GM12878 (cell line): ENCODE measurements around the gene S100A16. TPM values are rescaled to one million over a fixed set of nuclear protein-coding genes. Genes with fewer than 3 reads are reported as not detected.

Experiments
- ATAC-seq: fragments of 200-7000 bp; cut with Tn5 transposase; 3 replicates; pipeline ENCODE4 v1.9.1; 2020; ENCODE audit warnings: mild to moderate bottlenecking, moderate library complexity
- BruUV-seq: library from RNA; stranded (reverse); fragments of 400-500 nt; replicated peaks from 2 replicates; lab custom pipeline; 2021; lab: Mats Ljungman, UMichigan
- CTCF ChIA-PET: fragments of 300-600 bp; sonication (Branson Sonifier 250); formaldehyde crosslinking; extraction: SDS; loops from one replicate; lab custom pipeline; 2021; ENCODE audit warnings: inconsistent platforms; lab: Yijun Ruan, JAX
- POLR2A ChIA-PET: fragments of 350-600 bp; formaldehyde crosslinking; extraction: SDS; loops from one replicate; lab custom pipeline; 2021; ENCODE audit warnings: inconsistent platforms; lab: Charles Lee
- RAD21 ChIA-PET: fragments of 300-600 bp; sonication (Branson Sonifier 250); formaldehyde crosslinking; loops from one replicate; lab custom pipeline; 2023; ENCODE audit warnings: antibody characterized with exemption; ENCODE audit not compliant: unreplicated experiment; lab: Charles Lee
- SMC1A ChIA-PET: fragments of 300-600 bp; sonication (Branson Sonifier 250); formaldehyde crosslinking; loops from one replicate; lab custom pipeline; 2023; ENCODE audit not compliant: unreplicated experiment, uncharacterized antibody; lab: Charles Lee
- DNase-seq: peaks from one replicate; pipeline ENCODE4 v3.0.0-alpha.2; 2011; ENCODE audit warnings: low read depth, low spot score
- FAIRE-seq: peaks from 3 replicates; lab custom pipeline; 2011; peaks lifted over from hg19 to GRCh38; lab: Jason Lieb, UNC
- H2AFZ ChIP-seq: 2 replicates; pipeline ENCODE4 v1.6.0; 2011; ENCODE audit warnings: low read depth, low read length, control low read depth; ENCODE audit not compliant: control insufficient read depth
- H3K27ac ChIP-seq: 2 replicates; pipeline ENCODE4 v1.5.1; 2011; ENCODE audit warnings: control low read depth; ENCODE audit not compliant: control insufficient read depth, insufficient read depth
- H3K27me3 ChIP-seq, 2 experiments: replicated peaks in 1 of 2; 2 replicates each; pipeline versions ENCODE4 v1.6.0 to v1.6.1; 2011; ENCODE audit warnings: low read length in 1 of 2; ENCODE audit not compliant: control insufficient read depth in 2 of 2, insufficient read depth in 2 of 2
- H3K36me3 ChIP-seq, 2 experiments: 2 replicates each; pipeline ENCODE4 v1.5.1; 2011; ENCODE audit warnings: low read length in 1 of 2; ENCODE audit not compliant: control insufficient read depth in 2 of 2, insufficient read depth in 2 of 2
- H3K4me1 ChIP-seq: 2 replicates; pipeline ENCODE4 v1.6.1; 2011; ENCODE audit warnings: mild to moderate bottlenecking, low read length, moderate library complexity, mixed read lengths; ENCODE audit not compliant: control insufficient read depth, insufficient read depth
- H3K4me2 ChIP-seq: 2 replicates; pipeline ENCODE4 v1.6.0; 2011; ENCODE audit warnings: control low read depth; ENCODE audit not compliant: control insufficient read depth, insufficient read depth
- H3K4me3 ChIP-seq: fragments of 200-600 bp; sonication (generic); 2 replicates; pipeline ENCODE4 v1.5.1; 2016
- H3K79me2 ChIP-seq: 2 replicates; pipeline ENCODE4 v1.6.0; 2011; ENCODE audit warnings: low read length; ENCODE audit not compliant: control insufficient read depth, insufficient read depth
- H3K9ac ChIP-seq: 2 replicates; pipeline ENCODE4 v1.8.0; 2011; ENCODE audit warnings: low read length, control low read depth, mixed read lengths; ENCODE audit not compliant: control insufficient read depth, insufficient read depth
- H3K9me3 ChIP-seq: replicated peaks from 3 replicates; pipeline ENCODE4 v1.5.1; 2011; ENCODE audit warnings: mild to moderate bottlenecking, low read length; ENCODE audit not compliant: control insufficient read depth, insufficient read depth
- H4K20me1 ChIP-seq: 2 replicates; pipeline ENCODE4 v1.6.0; 2011; ENCODE audit not compliant: control insufficient read depth, insufficient read depth
- CHD2 ChIP-seq: IDR thresholded peaks from 2 replicates; pipeline ENCODE4 v1.6.1; 2011; ENCODE audit warnings: low read depth, low read length, improper control_type of control experiment, borderline replicate concordance
- DPF2 ChIP-seq: fragments of 450-650 bp; IDR thresholded peaks from 2 replicates; pipeline ENCODE4 v1.6.1; 2017; ENCODE audit warnings: mild to moderate bottlenecking
- FOXK2 ChIP-seq: fragments of 450-650 bp; IDR thresholded peaks from 2 replicates; pipeline ENCODE4 v1.6.1; 2017; ENCODE audit warnings: mild to moderate bottlenecking, moderate library complexity
- HDAC6 ChIP-seq: fragments of 200-600 bp; sonication (generic); IDR thresholded peaks from one replicate; pipeline ENCODE4 v1.8.0; 2017; ENCODE audit warnings: antibody characterized with exemption; ENCODE audit not compliant: unreplicated experiment
- MTA3 ChIP-seq: IDR thresholded peaks from 2 replicates; pipeline ENCODE4 v1.6.1; 2012; ENCODE audit warnings: low read length, inconsistent platforms, borderline replicate concordance
- PAX5 ChIP-seq: IDR thresholded peaks from 2 replicates; pipeline ENCODE4 v1.6.1; 2011; ENCODE audit warnings: low read depth, low read length, borderline replicate concordance
- RFX5 ChIP-seq: IDR thresholded peaks from 2 replicates; pipeline ENCODE4 v1.6.1; 2011; ENCODE audit warnings: low read depth, low read length, improper control_type of control experiment
- SMAD1 ChIP-seq: fragments of 450-650 bp; IDR thresholded peaks from 2 replicates; pipeline ENCODE4 v1.6.1; 2018; ENCODE audit warnings: mild to moderate bottlenecking, low read depth; ENCODE audit not compliant: partially characterized antibody
- SRF ChIP-seq, 2 experiments: IDR thresholded peaks; 2 replicates each; pipeline ENCODE4 v1.6.1; 2011; ENCODE audit warnings: low read depth in 2 of 2, low read length in 2 of 2, mild to moderate bottlenecking in 1 of 2, moderate library complexity in 1 of 2
- STAT3 ChIP-seq: IDR thresholded peaks from 2 replicates; pipeline ENCODE4 v1.6.1; 2011; ENCODE audit warnings: low read depth, low read length, improper control_type of control experiment
- SUZ12 ChIP-seq: fragments of 200-600 bp; sonication (generic); IDR thresholded peaks from one replicate; pipeline ENCODE4 v1.6.1; 2018; ENCODE audit warnings: antibody characterized with exemption, mild to moderate bottlenecking; ENCODE audit not compliant: unreplicated experiment
- TCF12 ChIP-seq: IDR thresholded peaks from 2 replicates; pipeline ENCODE4 v1.6.1; 2011; ENCODE audit warnings: low read depth, mild to moderate bottlenecking, low read length
- ZNF274 ChIP-seq: IDR thresholded peaks from one replicate; pipeline ENCODE4 v1.8.0; 2011; ENCODE audit not compliant: insufficient read length, insufficient read depth
- WGBS: methylation state at CpG from one replicate; pipeline ENCODE4 v1.1.6; 2016; ENCODE audit warnings: low lambda C conversion rate; ENCODE audit not compliant: insufficient replicate concordance, insufficient coverage; ENCODE audit errors: missing lambda C conversion rate; 5-methylcytosine and 5-hydroxymethylcytosine counted together
- in situ Hi-C: fragments of 300-500 bp; cut with MboI; formaldehyde crosslinking; loops from 9 replicates; pipeline ENCODE4 v1.14.3; 2018; ENCODE audit warnings: mixed read lengths
- intact Hi-C: fragments of 100-400 bp; cut with micrococcal nuclease; formaldehyde crosslinking; loops from one replicate; pipeline ENCODE4 v1.14.2; 2022; ENCODE audit not compliant: unreplicated experiment
- polyA plus RNA-seq, 11 experiments: library from polyadenylated mRNA; depleted of rRNA in 4 of 11; unstranded in 6 of 11; stranded (reverse) in 5 of 11; fragments of >200 nt; fragmentation: Nextera tagmentation in 4 of 11; fragmentation: Illumina TruSeq in 1 of 11; extraction: Ambion mirVana in 4 of 11; extraction: Trizol in 1 of 11; gene quantifications; 1 replicate in 1 of 11; 2 replicates in 10 of 11; pipeline versions ENCODE4 v1.2.1 to v1.2.3, GENCODE V29; 2011 to 2016; ENCODE audit warnings: inconsistent platforms in 2 of 11, missing spikeins in 2 of 11, low read depth in 1 of 11
- total RNA-seq, 4 experiments: library from RNA; depleted of rRNA in 3 of 4; stranded (reverse); fragments of >200 nt in 3 of 4; fragmentation: Illumina TruSeq in 1 of 4; extraction: Trizol in 1 of 4; gene quantifications; 2 replicates each; pipeline versions ENCODE4 v1.2.1 to v1.2.3, GENCODE V29; 2013 to 2021
- TF ChIP-seq, protein P1 (sequence below): IDR thresholded peaks from 2 replicates; pipeline ENCODE4 v1.6.1; 2011; ENCODE audit warnings: low read depth, mild to moderate bottlenecking, low read length, moderate library complexity, borderline replicate concordance; ENCODE audit errors: extremely low read depth
- TF ChIP-seq, protein P2 (sequence below): IDR thresholded peaks from 2 replicates; pipeline ENCODE4 v1.6.1; 2012; ENCODE audit warnings: low read depth, low read length, improper control_type of control experiment
- TF ChIP-seq, protein P3 (sequence below): IDR thresholded peaks from 2 replicates; pipeline ENCODE4 v1.6.1; 2011; ENCODE audit warnings: borderline replicate concordance, low read depth, mild to moderate bottlenecking, moderate library complexity, mixed read lengths, low read length; ENCODE audit not compliant: insufficient read depth; ENCODE audit errors: extremely low read length

The S100A16 gene
- total and polyA plus RNA-seq, 10 of the 15 experiments (the other 5 are each of a cell fraction or from before 2014, with no cell fraction given), result 0.14 to 0.51 (median 0.25) TPM; not detected in 6

DNA sequence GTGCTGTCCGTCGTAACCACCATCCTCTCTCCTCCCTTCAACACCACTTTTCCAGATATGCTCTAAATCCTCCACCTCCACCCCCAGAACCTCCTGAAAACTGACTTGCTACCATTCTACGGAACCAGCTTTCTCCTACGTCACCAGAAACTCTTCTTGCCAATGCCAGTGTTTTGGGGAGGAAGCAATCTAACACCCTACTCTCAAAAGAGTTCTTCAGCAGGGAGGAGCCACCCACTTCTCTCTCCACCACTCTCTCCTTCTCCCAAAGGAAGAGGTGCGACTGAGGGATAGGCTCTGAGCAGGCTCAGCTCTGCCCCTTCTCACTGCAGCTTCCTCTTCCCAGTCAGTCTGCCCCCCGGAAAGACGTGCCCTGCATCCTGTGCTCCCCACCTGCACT, 41.2 kb downstream of the S100A16 start:
- Histone ChIP-seq H3K9ac (no peak overlapping the region), H3K4me3 (no peak overlapping the region), H3K79me2 (no peaks in the 10 kb centered on the region), H3K36me3 (no peaks in the 10 kb centered on the region), H4K20me1 (no peaks in the 10 kb centered on the region), H3K27me3 (no peaks in the 10 kb centered on the region), H3K9me3 (no peaks in the 10 kb centered on the region), H3K27ac (no peak overlapping the region)
- intact Hi-C loops (loop anchor here (1.0 to 5.0 kb wide), 2 partner anchors 46 to 101 kb away; partner anchors contain the start of gene ILF2), in situ Hi-C loops (no loop called here)
- CTCF ChIA-PET, result interaction anchor here (0.7 to 7.5 kb wide), 35 partner anchors 10 to 415 kb away, joined by 3 to 216 read pairs (median 9); partner anchors contain the start of genes CHTOP, ILF2, JTB and RAB13
- BruUV-seq, result no TSS peak
- WGBS, result 59% methylated on average over 7 of the region's 7 CpGs
- no peak for TF ChIP-seq ZNF274
- no peak for TF ChIP-seq STAT3
- TF ChIP-seq, all 136 proteins: peak for 0
- H3K4me1 ChIP-seq, result peaks cover 9% of the 10 kb centered on the region
- no peak for ATAC-seq
- no peak for DNase-seq
- ChIA-PET RAD21 (interaction anchor here (0.6 to 5.2 kb wide), 18 partner anchors 10 to 586 kb away, joined by 3 to 60 read pairs (median 8); partner anchors contain the start of genes CHTOP, RAB13, S100A1 and S100A13), SMC1A (interaction anchor here (0.5 to 4.0 kb wide), 22 partner anchors 10 to 218 kb away, joined by 3 to 36 read pairs (median 7); partner anchors contain the start of genes CHTOP, ILF2, S100A1 and S100A13), POLR2A (interaction anchor here (0.7 to 1.8 kb wide), 6 partner anchors 27 to 414 kb away, joined by 3 to 11 read pairs (median 5); partner anchors contain the start of genes CHTOP and S100A6)
- no peak overlapping the region for H2AFZ ChIP-seq
- FAIRE-seq, result no peak
- no peak overlapping the region for H3K4me2 ChIP-seq

DNA sequence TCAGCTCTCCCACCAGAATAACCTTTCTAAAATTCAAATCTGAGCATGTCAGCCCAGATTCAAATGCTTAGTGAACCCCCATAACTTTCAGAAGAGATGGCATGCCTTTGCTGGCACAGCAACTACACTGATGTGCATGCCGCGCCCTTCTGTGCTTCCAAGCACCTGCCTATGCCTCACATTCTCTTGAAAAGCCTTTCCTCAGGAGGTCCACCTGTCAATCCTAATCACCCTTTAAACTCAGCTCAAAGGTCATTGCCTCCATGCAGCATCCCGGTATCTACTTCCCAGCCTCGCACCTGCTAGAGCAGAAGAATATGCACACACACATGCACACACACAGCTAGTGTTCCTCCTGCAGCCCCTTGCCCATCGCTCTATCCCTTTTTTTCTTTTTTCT, 42.1 kb downstream of the S100A16 start:
- CTCF ChIA-PET, result interaction anchor here (0.8 to 7.5 kb wide), 15 partner anchors 9 to 176 kb away, joined by 3 to 216 read pairs (median 12); partner anchors contain the start of genes CHTOP, ILF2, S100A14 and S100A5
- no peaks in the 10 kb centered on the region for H3K27me3 ChIP-seq
- POLR2A ChIA-PET, result interaction anchor here (0.6 to 0.7 kb wide), 3 partner anchors 392 to 415 kb away, joined by 3 to 5 read pairs (median 5); partner anchors contain the start of gene SLC39A1
- H2AFZ ChIP-seq, result no peak overlapping the region
- DNase-seq (no peak), FAIRE-seq (no peak), ATAC-seq (no peak)
- H3K9ac ChIP-seq, result no peak overlapping the region
- no peak overlapping the region for H3K27ac ChIP-seq
- no peaks in the 10 kb centered on the region for H3K36me3 ChIP-seq
- intact Hi-C loops (loop anchor here (5.0 kb wide), 1 partner anchor 101 kb away; the partner anchor contains the start of gene ILF2), in situ Hi-C loops (no loop called here)
- WGBS, result 97% methylated on average over 5 of the region's 5 CpGs
- SMC1A ChIA-PET, result interaction anchor here (0.6 to 4.0 kb wide), 8 partner anchors 10 to 114 kb away, joined by 3 to 72 read pairs (median 7); partner anchors contain the start of genes CHTOP, S100A1, S100A13 and S100A6
- H3K4me1 ChIP-seq, result peaks cover 17% of the 10 kb centered on the region
- H4K20me1 ChIP-seq, result no peaks in the 10 kb centered on the region
- RAD21 ChIA-PET, result interaction anchor here (0.6 to 5.2 kb wide), 7 partner anchors 14 to 587 kb away, joined by 3 to 74 read pairs (median 8); partner anchors contain the start of genes S100A14 and S100A6
- no peak overlapping the region for H3K4me2 ChIP-seq
- BruUV-seq, result no TSS peak
- H3K4me3 ChIP-seq, result no peak overlapping the region
- H3K9me3 ChIP-seq, result no peaks in the 10 kb centered on the region
- no peaks in the 10 kb centered on the region for H3K79me2 ChIP-seq
- TF ChIP-seq HDAC6 (no peak), SMAD1 (no peak), CHD2 (no peak), SRF (IDR thresholded peaks at IDR 0.05; ENCODE audit: low read depth in 2 of 2, low read length in 2 of 2) (no peak), TCF12 (no peak), MTA3 (no peak), DPF2 (no peak), PAX5 (no peak), FOXK2 (no peak), SUZ12 (no peak), RFX5 (no peak)
- TF ChIP-seq, protein P1, sequence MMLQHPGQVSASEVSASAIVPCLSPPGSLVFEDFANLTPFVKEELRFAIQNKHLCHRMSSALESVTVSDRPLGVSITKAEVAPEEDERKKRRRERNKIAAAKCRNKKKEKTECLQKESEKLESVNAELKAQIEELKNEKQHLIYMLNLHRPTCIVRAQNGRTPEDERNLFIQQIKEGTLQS, result no peak
- TF ChIP-seq, protein P2, sequence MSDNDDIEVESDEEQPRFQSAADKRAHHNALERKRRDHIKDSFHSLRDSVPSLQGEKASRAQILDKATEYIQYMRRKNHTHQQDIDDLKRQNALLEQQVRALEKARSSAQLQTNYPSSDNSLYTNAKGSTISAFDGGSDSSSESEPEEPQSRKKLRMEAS, result no peak
- TF ChIP-seq, protein P3, sequence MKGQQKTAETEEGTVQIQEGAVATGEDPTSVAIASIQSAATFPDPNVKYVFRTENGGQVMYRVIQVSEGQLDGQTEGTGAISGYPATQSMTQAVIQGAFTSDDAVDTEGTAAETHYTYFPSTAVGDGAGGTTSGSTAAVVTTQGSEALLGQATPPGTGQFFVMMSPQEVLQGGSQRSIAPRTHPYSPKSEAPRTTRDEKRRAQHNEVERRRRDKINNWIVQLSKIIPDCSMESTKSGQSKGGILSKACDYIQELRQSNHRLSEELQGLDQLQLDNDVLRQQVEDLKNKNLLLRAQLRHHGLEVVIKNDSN, result no peak
